HG03066 (cell line): Measurements from ENCODE around the gene ARFRP1.

ENCODE experiments used
- ATAC-seq: cut with Tn5 transposase; IDR thresholded peaks from one replicate; pipeline ENCODE4 v1.9.1; 2021; ENCODE audit warnings: low read depth; ENCODE audit not compliant: unreplicated experiment

Gene ARFRP1

GRCh38 chr20:63703471-63703975 is 4.3 kb downstream of the ARFRP1 start:
- ATAC-seq = no peak

- ATAC-seq = no peak
These were observed 4.9 kb downstream of the ARFRP1 start for GRCh38 chr20:63702751-63703470.

GRCh38 chr20:63702036-63702665 is 5.6 kb downstream of the ARFRP1 start:
- ATAC-seq = no peak

- ATAC-seq = no peak
These were observed 6.3 kb downstream of the ARFRP1 start for GRCh38 chr20:63701329-63702035.

GRCh38 chr20:63701051-63701328 is 6.8 kb downstream of the ARFRP1 start:
- ATAC-seq = no peak

GRCh38 chr20:63700199-63701050 is 7.4 kb downstream of the ARFRP1 start:
- no peak for ATAC-seq

- ATAC-seq = no peak
These were observed 8.1 kb downstream of the ARFRP1 start for GRCh38 chr20:63699466-63700198.

GRCh38 chr20:63698739-63699465 is 8.9 kb downstream of the ARFRP1 start:
- ATAC-seq = no peak

GRCh38 chr20:63697868-63698545 is 9.8 kb downstream of the ARFRP1 start:
- no peak for ATAC-seq

- no peak for ATAC-seq
These were observed 10.4 kb downstream of the ARFRP1 start for GRCh38 chr20:63697357-63697867.

- ATAC-seq = no peak
These were observed 11.0 kb downstream of the ARFRP1 start, which contains the start of gene TNFRSF6B for GRCh38 chr20:63696628-63697356. Gene TNFRSF6B, plus strand, starts transcription at chr20:63696652. Its CDS starts 116 bp downstream, at chr20:63696768.

- no peak for ATAC-seq
These were observed 11.5 kb downstream of the ARFRP1 start for GRCh38 chr20:63696306-63696627.

- ATAC-seq = no peak
These were observed 12.1 kb downstream of the ARFRP1 start for GRCh38 chr20:63695424-63696305.

- no peak for ATAC-seq
These were observed 13.0 kb downstream of the ARFRP1 start for GRCh38 chr20:63694584-63695423.

GRCh38 chr20:63693733-63694583 is 13.8 kb downstream of the ARFRP1 start:
- ATAC-seq = no peak
